SU-DHL-6 (cell line): ENCODE measurements around the gene XRN2.

Experiments
- CTCF ChIP-seq: fragments of 200-600 bp; sonication (generic); IDR thresholded peaks from one replicate; pipeline ENCODE4 v1.5.1; 2017; ENCODE audit warnings: antibody characterized with exemption, mild to moderate bottlenecking, low read length, moderate library complexity; ENCODE audit not compliant: insufficient read depth, poor library complexity, severe bottlenecking
- EZH2phosphoT487 ChIP-seq: fragments of 200-600 bp; sonication (generic), shearing (Covaris generic); conservative IDR thresholded peaks from 2 replicates; pipeline ENCODE4 v1.6.1; 2018; ENCODE audit warnings: mild to moderate bottlenecking, antibody characterized with exemption, low read length, moderate library complexity, mixed read lengths

- TF ChIP-seq CTCF (no peak), EZH2phosphoT487 (no peak)
Measured at GRCh38 chr20:21430020-21430419, 126.9 kb downstream of the XRN2 start.
